Measurements from ENCODE around the gene B4GALT6.

B4GALT6 gene

DNA sequence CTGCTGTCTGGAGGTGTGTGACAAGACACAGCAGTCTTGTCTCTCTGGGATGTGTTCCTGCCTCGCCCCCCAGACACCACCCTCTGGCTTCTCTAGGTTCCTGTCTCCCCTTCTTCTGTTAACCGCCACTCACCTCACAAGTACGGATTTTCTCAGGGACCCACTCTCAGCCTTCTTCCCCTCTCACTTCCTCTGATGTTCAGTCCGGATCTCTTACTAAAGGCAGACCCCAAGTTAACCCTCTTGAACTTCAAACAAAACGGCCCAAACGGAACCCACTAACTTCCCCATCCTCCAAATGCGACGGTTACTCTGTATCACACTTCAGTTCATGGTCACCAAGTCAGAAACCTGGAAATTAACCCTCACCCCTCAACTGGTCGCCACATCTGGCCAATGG is 32.0 kb downstream of the B4GALT6 start:
- TF ChIP-seq, protein P1, sequence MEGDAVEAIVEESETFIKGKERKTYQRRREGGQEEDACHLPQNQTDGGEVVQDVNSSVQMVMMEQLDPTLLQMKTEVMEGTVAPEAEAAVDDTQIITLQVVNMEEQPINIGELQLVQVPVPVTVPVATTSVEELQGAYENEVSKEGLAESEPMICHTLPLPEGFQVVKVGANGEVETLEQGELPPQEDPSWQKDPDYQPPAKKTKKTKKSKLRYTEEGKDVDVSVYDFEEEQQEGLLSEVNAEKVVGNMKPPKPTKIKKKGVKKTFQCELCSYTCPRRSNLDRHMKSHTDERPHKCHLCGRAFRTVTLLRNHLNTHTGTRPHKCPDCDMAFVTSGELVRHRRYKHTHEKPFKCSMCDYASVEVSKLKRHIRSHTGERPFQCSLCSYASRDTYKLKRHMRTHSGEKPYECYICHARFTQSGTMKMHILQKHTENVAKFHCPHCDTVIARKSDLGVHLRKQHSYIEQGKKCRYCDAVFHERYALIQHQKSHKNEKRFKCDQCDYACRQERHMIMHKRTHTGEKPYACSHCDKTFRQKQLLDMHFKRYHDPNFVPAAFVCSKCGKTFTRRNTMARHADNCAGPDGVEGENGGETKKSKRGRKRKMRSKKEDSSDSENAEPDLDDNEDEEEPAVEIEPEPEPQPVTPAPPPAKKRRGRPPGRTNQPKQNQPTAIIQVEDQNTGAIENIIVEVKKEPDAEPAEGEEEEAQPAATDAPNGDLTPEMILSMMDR (IDR thresholded peaks at IDR 0.05; ENCODE audit: insufficient read depth, low read length, poor library complexity, severe bottlenecking): no peak
- DNase-seq (ENCODE audit: extremely low read depth, insufficient read length): no peak
- Histone ChIP-seq H3K27me3 (replicated peaks; ENCODE audit: control insufficient read depth, insufficient read depth, low read length) (no peaks in the 10 kb centered on the region), H3K36me3 (ENCODE audit: control insufficient read depth, insufficient read depth, low read length) (peaks cover 2% of the 10 kb centered on the region), H3K4me3 (replicated peaks; ENCODE audit: low read depth, low read length) (no peak overlapping the region)

DNA sequence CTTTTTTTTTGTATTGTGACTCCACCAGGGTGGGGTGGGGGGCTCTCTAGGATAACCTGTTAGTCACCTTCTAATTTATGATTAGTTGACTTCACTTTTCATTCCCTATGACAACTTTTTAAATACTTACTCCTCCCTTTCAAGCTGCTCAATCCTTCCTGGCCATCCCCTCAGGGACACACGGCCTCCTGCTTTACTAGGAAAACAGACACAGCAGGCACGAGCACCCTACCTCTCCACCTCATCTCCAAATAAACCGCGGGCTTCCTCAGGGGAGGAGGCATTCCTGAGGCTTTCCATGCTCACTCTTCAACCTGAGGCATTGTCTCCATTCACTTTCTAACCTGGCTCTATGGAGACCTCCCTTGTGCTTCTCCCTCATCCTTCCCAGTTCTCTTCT is 33.0 kb downstream of the B4GALT6 start:
- Histone ChIP-seq H3K36me3 (ENCODE audit: control insufficient read depth, insufficient read depth, low read length) (peaks cover 2% of the 10 kb centered on the region), H3K27me3 (replicated peaks; ENCODE audit: control insufficient read depth, insufficient read depth, low read length) (no peaks in the 10 kb centered on the region), H3K4me3 (replicated peaks; ENCODE audit: low read depth, low read length) (no peak overlapping the region)
- TF ChIP-seq, protein P1 (IDR thresholded peaks at IDR 0.05; ENCODE audit: insufficient read depth, low read length, poor library complexity, severe bottlenecking): no peak
- DNase-seq (ENCODE audit: extremely low read depth, insufficient read length): no peak

DNA sequence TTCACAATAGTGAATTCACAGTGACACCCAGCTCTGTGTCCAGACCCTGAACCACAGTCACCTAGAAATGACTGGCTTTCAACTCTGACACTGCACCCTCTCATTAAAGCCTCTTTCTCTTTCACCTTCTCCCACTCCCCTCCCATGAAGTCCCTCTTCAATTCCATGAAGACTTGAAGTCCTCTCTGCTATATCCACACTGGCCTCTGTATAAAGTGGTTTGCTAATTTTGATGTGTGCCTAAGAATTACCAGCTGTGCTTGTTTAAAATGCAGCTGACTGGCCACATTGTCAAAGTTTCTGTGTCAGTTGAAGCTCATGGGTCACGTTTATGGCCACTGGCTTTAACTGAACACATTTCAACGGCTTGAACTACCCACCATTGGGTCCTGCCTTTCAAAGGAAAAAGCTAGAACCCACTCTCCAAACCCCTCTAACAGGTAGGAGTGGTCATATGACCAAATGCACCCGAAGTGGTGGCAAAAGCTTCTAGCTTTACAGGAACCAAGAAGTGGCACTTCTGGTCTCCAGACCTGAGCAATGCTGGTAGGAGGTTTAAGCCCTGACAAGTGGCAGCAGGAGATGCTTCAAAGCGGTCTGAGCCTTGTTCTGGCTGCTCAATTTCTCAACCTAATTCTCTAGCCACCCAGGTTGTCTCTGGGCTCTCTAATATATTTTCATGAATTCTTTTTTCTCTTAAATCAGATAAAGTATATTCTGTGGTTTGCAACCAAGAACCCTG is 34.2 kb downstream of the B4GALT6 start:
- H3K4me3 ChIP-seq (replicated peaks; ENCODE audit: low read depth, low read length): no peak overlapping the region
- DNase-seq (ENCODE audit: extremely low read depth, insufficient read length): no peak
- TF ChIP-seq, protein P1 (IDR thresholded peaks at IDR 0.05; ENCODE audit: insufficient read depth, low read length, poor library complexity, severe bottlenecking): no peak
- H3K27me3 ChIP-seq (replicated peaks; ENCODE audit: control insufficient read depth, insufficient read depth, low read length): no peaks in the 10 kb centered on the region
- peaks cover 2% of the 10 kb centered on the region for H3K36me3 ChIP-seq (ENCODE audit: control insufficient read depth, insufficient read depth, low read length)

DNA sequence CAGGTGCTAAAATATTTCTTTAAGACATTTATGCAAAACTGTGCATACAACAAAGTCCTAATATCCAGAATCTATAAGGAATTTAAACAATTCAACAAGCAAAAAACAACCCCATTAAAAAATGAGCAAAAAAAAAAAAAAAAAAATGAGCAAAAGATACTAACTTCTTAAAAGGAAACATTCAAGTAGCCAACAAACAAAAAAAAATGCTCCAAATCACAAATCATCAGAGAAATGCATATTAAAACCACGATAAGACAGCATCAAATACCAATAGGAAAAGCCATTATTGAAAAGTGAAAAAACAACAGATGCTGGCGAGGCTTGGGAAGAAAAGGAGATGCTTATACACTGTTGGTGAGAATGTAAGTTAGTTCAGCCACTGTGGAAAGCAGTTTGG is 34.9 kb downstream of the B4GALT6 start:
- no peak for DNase-seq (ENCODE audit: extremely low read depth, insufficient read length)
- Histone ChIP-seq H3K4me3 (replicated peaks; ENCODE audit: low read depth, low read length) (no peak overlapping the region), H3K36me3 (ENCODE audit: control insufficient read depth, insufficient read depth, low read length) (peaks cover 2% of the 10 kb centered on the region), H3K27me3 (replicated peaks; ENCODE audit: control insufficient read depth, insufficient read depth, low read length) (no peaks in the 10 kb centered on the region)
- TF ChIP-seq, protein P1 (IDR thresholded peaks at IDR 0.05; ENCODE audit: insufficient read depth, low read length, poor library complexity, severe bottlenecking): no peak

DNA sequence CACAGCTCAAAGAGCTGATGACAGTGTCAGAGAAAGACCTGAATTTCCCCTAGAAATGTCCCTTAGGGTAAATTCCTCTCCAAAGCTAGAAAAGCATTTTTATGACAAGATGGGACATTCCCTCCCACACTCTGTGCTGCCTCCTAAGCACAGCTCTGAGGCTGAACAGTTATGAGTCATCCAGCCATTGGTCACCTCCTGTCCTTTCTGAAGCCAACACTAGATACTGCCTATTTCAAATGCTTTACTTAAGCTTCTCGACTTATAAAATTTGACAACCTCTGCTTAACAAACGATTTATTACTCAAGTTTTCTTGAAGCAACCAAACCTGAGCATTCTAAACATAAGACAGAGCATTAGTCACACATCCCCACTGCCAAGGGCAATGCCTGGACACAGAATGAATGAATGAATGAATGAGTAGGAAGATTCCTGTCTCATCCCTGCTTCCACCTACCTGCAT is 35.4 kb downstream of the B4GALT6 start:
- Histone ChIP-seq H3K27me3 (replicated peaks; ENCODE audit: control insufficient read depth, insufficient read depth, low read length) (no peaks in the 10 kb centered on the region), H3K36me3 (ENCODE audit: control insufficient read depth, insufficient read depth, low read length) (peaks cover 2% of the 10 kb centered on the region), H3K4me3 (replicated peaks; ENCODE audit: low read depth, low read length) (no peak overlapping the region)
- TF ChIP-seq, protein P1 (IDR thresholded peaks at IDR 0.05; ENCODE audit: insufficient read depth, low read length, poor library complexity, severe bottlenecking): no peak
- DNase-seq (ENCODE audit: extremely low read depth, insufficient read length): peak; percentile 37
